K562 (cell line): ENCODE results near the gene SELENOM. TPM values are rescaled to one million over a fixed set of nuclear protein-coding genes. Genes with fewer than 3 reads are reported as not detected.

Experiments used
- CBFB ChIP-seq: sonication (generic); formaldehyde crosslinking; IDR thresholded peaks from 2 replicates; pipeline ENCODE4 v1.4.0; 2020; ENCODE audit warnings: mild to moderate bottlenecking, missing genetic modification reagents
- FOXK2 ChIP-seq, 2 experiments: fragments of 450-650 bp; IDR thresholded peaks in 1 of 2; conservative IDR thresholded peaks in 1 of 2; 2 replicates each; pipeline ENCODE4 v1.6.1; 2016; ENCODE audit warnings: low read depth in 2 of 2, mild to moderate bottlenecking in 1 of 2
- JUN ChIP-seq, 2 experiments: sonication (generic) in 1 of 2; formaldehyde crosslinking in 1 of 2; IDR thresholded peaks; 2 replicates each; pipeline versions ENCODE4 v1.6.1 to v1.8.0; 2012 to 2022; ENCODE audit warnings: borderline replicate concordance in 2 of 2, mild to moderate bottlenecking in 2 of 2, improper control_type of control experiment in 1 of 2, low read depth in 1 of 2, low read length in 1 of 2, missing genetic modification reagents in 1 of 2
- JUNB ChIP-seq: fragments of 450-650 bp; formaldehyde crosslinking; conservative IDR thresholded peaks from 2 replicates; pipeline ENCODE4 v1.4.0; 2020; ENCODE audit warnings: mild to moderate bottlenecking
- LARP7 ChIP-seq: fragments of 450-650 bp; IDR thresholded peaks from 2 replicates; pipeline ENCODE4 v1.6.1; 2016
- NCOR1 ChIP-seq: fragments of 450-650 bp; IDR thresholded peaks from 2 replicates; pipeline ENCODE4 v1.6.1; 2016; ENCODE audit warnings: mild to moderate bottlenecking, moderate library complexity
- PTTG1 ChIP-seq: fragments of 450-650 bp; IDR thresholded peaks from 2 replicates; pipeline ENCODE4 v1.6.1; 2016; ENCODE audit warnings: low read depth, mild to moderate bottlenecking, missing genetic modification characterization, missing compliant biosample characterization
- RCOR1 ChIP-seq, 2 experiments: IDR thresholded peaks; 2 replicates each; pipeline ENCODE4 v1.6.1; 2012; ENCODE audit warnings: low read depth in 2 of 2, low read length in 2 of 2, borderline replicate concordance in 1 of 2, improper control_type of control experiment in 1 of 2
- SMAD1 ChIP-seq: fragments of 150-350 bp; IDR thresholded peaks from 2 replicates; pipeline ENCODE4 v1.6.1; 2014; ENCODE audit warnings: low read length, low read depth; ENCODE audit not compliant: partially characterized antibody
- SREBF1 ChIP-seq: fragments of 150-350 bp; IDR thresholded peaks from 2 replicates; pipeline ENCODE4 v1.6.1; 2014; ENCODE audit warnings: antibody characterized with exemption, low read depth, low read length, borderline replicate concordance
- SRSF3 ChIP-seq: fragments of 200-400 bp; formaldehyde crosslinking; IDR thresholded peaks from 2 replicates; pipeline ENCODE4 v1.6.1; 2016; ENCODE audit warnings: mild to moderate bottlenecking, low read length, moderate library complexity; ENCODE audit not compliant: insufficient read depth
- ZNF263 ChIP-seq: sonication (generic); formaldehyde crosslinking; IDR thresholded peaks from 2 replicates; pipeline ENCODE4 v1.8.0; 2022; ENCODE audit warnings: mild to moderate bottlenecking, missing genetic modification reagents, borderline replicate concordance
- ZNF766 ChIP-seq: fragments of 200-800 bp; sonication (Bioruptor generic); conservative IDR thresholded peaks from 2 replicates; pipeline ENCODE4 v1.6.1; 2016; ENCODE audit warnings: missing genetic modification characterization, missing compliant biosample characterization
- polyA plus RNA-seq, 8 experiments: library from polyadenylated mRNA; depleted of rRNA in 4 of 8; stranded (reverse) in 5 of 8; unstranded in 3 of 8; fragments of >200 nt; fragmentation: Nextera tagmentation in 2 of 8; fragmentation: Illumina TruSeq in 1 of 8; extraction: Ambion mirVana in 2 of 8; extraction: Trizol in 1 of 8; gene quantifications; 2 replicates each; pipeline versions ENCODE4 v1.2.1 to v1.2.3, GENCODE V29; 2011 to 2014; ENCODE audit warnings: inconsistent platforms in 1 of 8, missing spikeins in 1 of 8
- total RNA-seq, 7 experiments: library from RNA; depleted of rRNA in 6 of 7; stranded (reverse); fragments of >200 nt in 6 of 7; fragmentation: Illumina TruSeq in 2 of 7; extraction: Trizol in 2 of 7; gene quantifications; 2 replicates each; pipeline versions ENCODE4 v1.2.1 to v1.2.3, GENCODE V29; 2011 to 2021; ENCODE audit warnings: low replicate concordance in 1 of 7
- TF ChIP-seq, protein P1 (sequence below), 2 experiments: fragments of 150-350 bp in 1 of 2; IDR thresholded peaks; 2 replicates each; pipeline ENCODE4 v1.6.1; 2012 to 2016; ENCODE audit warnings: low read depth in 2 of 2, low read length in 2 of 2, mild to moderate bottlenecking in 1 of 2, moderate library complexity in 1 of 2
- TF ChIP-seq, protein P2 (sequence below): fragments of 250-450 bp; sonication (Bioruptor Pico); IDR thresholded peaks from 2 replicates; pipeline ENCODE4 v1.8.0; 2022; ENCODE audit warnings: moderate library complexity, mild to moderate bottlenecking, inconsistent platforms
- TF ChIP-seq, protein P3 (sequence below): fragments of 250-450 bp; sonication (Bioruptor Pico); IDR thresholded peaks from 2 replicates; pipeline ENCODE4 v1.8.0; 2021; ENCODE audit warnings: mild to moderate bottlenecking, moderate library complexity

Gene SELENOM
- total and polyA plus RNA-seq, 9 of the 15 experiments (the other 6 are each of a cell fraction or from before 2014, with no cell fraction given): 1.2 to 10.6 (median 3.7) TPM

DNA sequence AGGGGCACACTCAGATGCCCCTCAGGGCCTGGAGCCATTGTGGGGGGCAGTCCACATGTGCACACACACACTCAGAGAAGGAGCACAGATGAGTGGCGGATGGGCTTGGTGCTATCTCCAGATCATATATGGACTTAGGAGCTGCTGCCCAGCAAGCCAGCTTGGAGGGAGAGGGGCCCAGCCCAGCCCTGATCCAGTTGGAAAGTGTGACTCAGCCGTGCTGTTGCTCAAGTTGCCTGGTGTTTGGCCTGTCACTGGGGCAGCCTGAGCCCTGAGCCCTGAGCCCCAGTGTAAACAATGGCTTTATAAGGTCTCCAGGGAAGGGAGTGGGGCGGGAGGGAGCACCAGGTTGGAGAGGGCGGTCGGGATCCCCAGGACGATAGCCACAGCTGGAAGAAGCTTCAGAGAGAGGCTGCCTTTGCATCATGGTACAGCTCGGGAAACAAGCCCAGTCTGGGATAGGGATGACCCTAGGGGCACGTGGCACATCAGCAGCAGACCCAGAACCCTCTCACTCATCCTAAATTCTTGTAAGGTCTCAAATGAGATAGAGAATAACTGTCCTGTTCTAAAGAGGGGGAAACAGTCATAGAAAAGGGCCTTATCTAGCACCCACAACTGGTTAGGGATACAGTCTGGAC lies 4.8 kb downstream of the SELENOM start (continued):
- TF ChIP-seq, protein P1, sequence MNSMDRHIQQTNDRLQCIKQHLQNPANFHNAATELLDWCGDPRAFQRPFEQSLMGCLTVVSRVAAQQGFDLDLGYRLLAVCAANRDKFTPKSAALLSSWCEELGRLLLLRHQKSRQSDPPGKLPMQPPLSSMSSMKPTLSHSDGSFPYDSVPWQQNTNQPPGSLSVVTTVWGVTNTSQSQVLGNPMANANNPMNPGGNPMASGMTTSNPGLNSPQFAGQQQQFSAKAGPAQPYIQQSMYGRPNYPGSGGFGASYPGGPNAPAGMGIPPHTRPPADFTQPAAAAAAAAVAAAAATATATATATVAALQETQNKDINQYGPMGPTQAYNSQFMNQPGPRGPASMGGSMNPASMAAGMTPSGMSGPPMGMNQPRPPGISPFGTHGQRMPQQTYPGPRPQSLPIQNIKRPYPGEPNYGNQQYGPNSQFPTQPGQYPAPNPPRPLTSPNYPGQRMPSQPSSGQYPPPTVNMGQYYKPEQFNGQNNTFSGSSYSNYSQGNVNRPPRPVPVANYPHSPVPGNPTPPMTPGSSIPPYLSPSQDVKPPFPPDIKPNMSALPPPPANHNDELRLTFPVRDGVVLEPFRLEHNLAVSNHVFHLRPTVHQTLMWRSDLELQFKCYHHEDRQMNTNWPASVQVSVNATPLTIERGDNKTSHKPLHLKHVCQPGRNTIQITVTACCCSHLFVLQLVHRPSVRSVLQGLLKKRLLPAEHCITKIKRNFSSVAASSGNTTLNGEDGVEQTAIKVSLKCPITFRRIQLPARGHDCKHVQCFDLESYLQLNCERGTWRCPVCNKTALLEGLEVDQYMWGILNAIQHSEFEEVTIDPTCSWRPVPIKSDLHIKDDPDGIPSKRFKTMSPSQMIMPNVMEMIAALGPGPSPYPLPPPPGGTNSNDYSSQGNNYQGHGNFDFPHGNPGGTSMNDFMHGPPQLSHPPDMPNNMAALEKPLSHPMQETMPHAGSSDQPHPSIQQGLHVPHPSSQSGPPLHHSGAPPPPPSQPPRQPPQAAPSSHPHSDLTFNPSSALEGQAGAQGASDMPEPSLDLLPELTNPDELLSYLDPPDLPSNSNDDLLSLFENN (IDR thresholded peaks at IDR 0.05; ENCODE audit: low read depth in 2 of 2, low read length in 2 of 2): no peak
- TF ChIP-seq SRSF3 (no peak), SMAD1 (no peak), NCOR1 (no peak), ZNF766 (CRISPR knock-in tag) (no peak), FOXK2 (conservative IDR thresholded peaks at IDR 0.05 in 1 of 2, IDR thresholded peaks at IDR 0.05 in 1 of 2; ENCODE audit: low read depth in 2 of 2) (peak in 1 of 2 experiments; percentile 46; a peak in 1 of 4 replicates), JUNB (CRISPR knock-in tag) (no peak), PTTG1 (tag) (no peak), JUN (IDR thresholded peaks at IDR 0.05; ENCODE audit: borderline replicate concordance, low read depth, low read length) (peak; percentile 73), JUN (CRISPR knock-in tag; IDR thresholded peaks at IDR 0.05; ENCODE audit: borderline replicate concordance) (no peak), LARP7 (no peak), SREBF1 (no peak), ZNF263 (0 out of 2 replicates have a peak, but pooled peaks have one; percentile 52), CBFB (no peak), RCOR1 (IDR thresholded peaks at IDR 0.05; ENCODE audit: borderline replicate concordance in 1 of 2, low read depth in 2 of 2, low read length in 2 of 2) (no peak)
- TF ChIP-seq, protein P2, sequence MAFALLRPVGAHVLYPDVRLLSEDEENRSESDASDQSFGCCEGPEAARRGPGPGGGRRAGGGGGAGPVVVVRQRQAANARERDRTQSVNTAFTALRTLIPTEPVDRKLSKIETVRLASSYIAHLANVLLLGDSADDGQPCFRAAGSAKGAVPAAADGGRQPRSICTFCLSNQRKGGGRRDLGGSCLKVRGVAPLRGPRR (CRISPR knock-in tag): no peak
- TF ChIP-seq, protein P3, sequence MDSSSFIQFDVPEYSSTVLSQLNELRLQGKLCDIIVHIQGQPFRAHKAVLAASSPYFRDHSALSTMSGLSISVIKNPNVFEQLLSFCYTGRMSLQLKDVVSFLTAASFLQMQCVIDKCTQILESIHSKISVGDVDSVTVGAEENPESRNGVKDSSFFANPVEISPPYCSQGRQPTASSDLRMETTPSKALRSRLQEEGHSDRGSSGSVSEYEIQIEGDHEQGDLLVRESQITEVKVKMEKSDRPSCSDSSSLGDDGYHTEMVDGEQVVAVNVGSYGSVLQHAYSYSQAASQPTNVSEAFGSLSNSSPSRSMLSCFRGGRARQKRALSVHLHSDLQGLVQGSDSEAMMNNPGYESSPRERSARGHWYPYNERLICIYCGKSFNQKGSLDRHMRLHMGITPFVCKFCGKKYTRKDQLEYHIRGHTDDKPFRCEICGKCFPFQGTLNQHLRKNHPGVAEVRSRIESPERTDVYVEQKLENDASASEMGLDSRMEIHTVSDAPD (CRISPR knock-in tag): no peak
